Activated T-helper 9 cell treated with anti-CD3 and anti-CD28 coated beads, Interleukin-2, amount 50 U/mL, for 16 hours (primary cell): ENCODE results near the gene CCL13.

Experiments
- DNase-seq: peaks from one replicate; pipeline ENCODE4 v3.0.0-alpha.2; 2020; ENCODE audit warnings: low read depth

The CCL13 gene

GRCh38 chr17:34384822-34385605 is 28.7 kb downstream of the CCL13 start:
- no peak for DNase-seq

GRCh38 chr17:34386343-34386696 is 30.0 kb downstream of the CCL13 start:
- no peak for DNase-seq

GRCh38 chr17:34386697-34387550 is 30.6 kb downstream of the CCL13 start:
- no peak for DNase-seq

GRCh38 chr17:34387566-34387965 is 31.3 kb downstream of the CCL13 start:
- no peak for DNase-seq

- no peak for DNase-seq
Measured at GRCh38 chr17:34389126-34389750, 33.0 kb downstream of the CCL13 start.

- no peak for DNase-seq
Measured at GRCh38 chr17:34390649-34391048, 34.4 kb downstream of the CCL13 start.

- no peak for DNase-seq
Measured at GRCh38 chr17:34391241-34391640, 35.0 kb downstream of the CCL13 start.

GRCh38 chr17:34393401-34393800 is 37.1 kb downstream of the CCL13 start:
- no peak for DNase-seq

GRCh38 chr17:34397265-34397664 is 41.0 kb downstream of the CCL13 start:
- DNase-seq, result no peak

- no peak for DNase-seq
Measured at GRCh38 chr17:34398990-34399389, 42.7 kb downstream of the CCL13 start.

GRCh38 chr17:34399725-34400124 is 43.4 kb downstream of the CCL13 start:
- DNase-seq, result no peak

- no peak for DNase-seq
Measured at GRCh38 chr17:34400301-34400931, 44.1 kb downstream of the CCL13 start.

GRCh38 chr17:34401165-34401564 is 44.9 kb downstream of the CCL13 start:
- no peak for DNase-seq

- DNase-seq, result no peak
Measured at GRCh38 chr17:34403006-34403405, 46.7 kb downstream of the CCL13 start.

GRCh38 chr17:34406226-34406625 is 49.9 kb downstream of the CCL13 start:
- DNase-seq, result no peak
